K562 (cell line): ENCODE data around the gene NDUFA6. TPM values are rescaled to one million over a fixed set of nuclear protein-coding genes. Genes with fewer than 3 reads are reported as not detected.

Experiments used
- DEAF1 ChIP-seq: fragments of 450-650 bp; formaldehyde crosslinking; IDR thresholded peaks from 2 replicates; pipeline ENCODE4 v1.4.0; 2020; ENCODE audit warnings: mild to moderate bottlenecking, moderate library complexity
- FOXP4 ChIP-seq: sonication (generic); formaldehyde crosslinking; IDR thresholded peaks from 2 replicates; pipeline ENCODE4 v1.8.0; 2022; ENCODE audit warnings: mild to moderate bottlenecking, missing genetic modification reagents, borderline replicate concordance
- HCFC1 ChIP-seq: IDR thresholded peaks from 2 replicates; pipeline ENCODE4 v1.6.1; 2012; ENCODE audit warnings: low read depth, low read length, improper control_type of control experiment
- HDGF ChIP-seq: fragments of 450-650 bp; IDR thresholded peaks from 2 replicates; pipeline ENCODE4 v1.6.1; 2016
- MLX ChIP-seq, 2 experiments: fragments of 450-650 bp in 1 of 2; sonication (generic) in 1 of 2; formaldehyde crosslinking; conservative IDR thresholded peaks; 2 replicates each; pipeline versions ENCODE4 v1.4.0 to v1.8.1; 2020 to 2022; ENCODE audit warnings: mild to moderate bottlenecking in 1 of 2, missing genetic modification reagents in 1 of 2
- PHTF2 ChIP-seq: fragments of 250-450 bp; sonication (Bioruptor Pico); IDR thresholded peaks from 2 replicates; pipeline ENCODE4 v1.5.0; 2021; ENCODE audit warnings: mild to moderate bottlenecking
- POLR2H ChIP-seq: IDR thresholded peaks from 2 replicates; pipeline ENCODE4 v1.6.1; 2016; ENCODE audit warnings: missing genetic modification characterization, low read depth, mild to moderate bottlenecking, control low read depth, missing compliant biosample characterization, moderate library complexity
- RFX5 ChIP-seq: IDR thresholded peaks from 2 replicates; pipeline ENCODE4 v1.6.1; 2011; ENCODE audit warnings: low read depth, mild to moderate bottlenecking, improper control_type of control experiment, low read length
- SLC30A9 ChIP-seq: fragments of 250-450 bp; sonication (Bioruptor Pico); IDR thresholded peaks from 2 replicates; pipeline ENCODE4 v1.8.0; 2022; ENCODE audit warnings: mild to moderate bottlenecking, moderate library complexity
- SMC3 ChIP-seq: conservative IDR thresholded peaks from 2 replicates; pipeline ENCODE4 v1.6.1; 2011; ENCODE audit warnings: low read depth, low read length, improper control_type of control experiment; ENCODE audit not compliant: insufficient read depth
- STAG1 ChIP-seq: sonication (generic); formaldehyde crosslinking; IDR thresholded peaks from 2 replicates; pipeline ENCODE4 v1.5.0; 2020; ENCODE audit warnings: missing genetic modification reagents, borderline replicate concordance
- TCF15 ChIP-seq: fragments of 250-450 bp; sonication (Bioruptor Pico); IDR thresholded peaks from 2 replicates; pipeline ENCODE4 v1.8.0; 2022; ENCODE audit warnings: moderate library complexity, mild to moderate bottlenecking, inconsistent platforms
- TRIM25 ChIP-seq: fragments of 450-650 bp; IDR thresholded peaks from 2 replicates; pipeline ENCODE4 v1.7.0; 2016; ENCODE audit warnings: borderline replicate concordance
- TSC22D4 ChIP-seq: fragments of 450-650 bp; IDR thresholded peaks from 2 replicates; pipeline ENCODE4 v1.6.1; 2016; ENCODE audit warnings: missing genetic modification characterization, missing biosample characterization, control low read depth
- ZBTB12 ChIP-seq: fragments of 250-450 bp; sonication (Bioruptor Pico); IDR thresholded peaks from 2 replicates; pipeline ENCODE4 v1.4.0; 2020
- ZC3H11A ChIP-seq: IDR thresholded peaks from 2 replicates; pipeline ENCODE4 v1.6.1; 2012; ENCODE audit warnings: low read depth, low read length, improper control_type of control experiment
- ZFP1 ChIP-seq: fragments of 450-650 bp; formaldehyde crosslinking; IDR thresholded peaks from 2 replicates; pipeline ENCODE4 v1.4.0; 2020; ENCODE audit warnings: mild to moderate bottlenecking, mixed read lengths
- ZFP30 ChIP-seq: fragments of 250-450 bp; sonication (Bioruptor Pico); IDR thresholded peaks from 2 replicates; pipeline ENCODE4 v1.8.0; 2022; ENCODE audit warnings: moderate library complexity, mild to moderate bottlenecking, inconsistent platforms, borderline replicate concordance
- ZNF134 ChIP-seq: fragments of 250-450 bp; sonication (Bioruptor Pico); conservative IDR thresholded peaks from 2 replicates; pipeline ENCODE4 v1.4.0; 2020
- polyA plus RNA-seq, 8 experiments: library from polyadenylated mRNA; depleted of rRNA in 4 of 8; stranded (reverse) in 5 of 8; unstranded in 3 of 8; fragments of >200 nt; fragmentation: Nextera tagmentation in 2 of 8; fragmentation: Illumina TruSeq in 1 of 8; extraction: Ambion mirVana in 2 of 8; extraction: Trizol in 1 of 8; gene quantifications; 2 replicates each; pipeline versions ENCODE4 v1.2.1 to v1.2.3, GENCODE V29; 2011 to 2014; ENCODE audit warnings: inconsistent platforms in 1 of 8, missing spikeins in 1 of 8
- total RNA-seq, 7 experiments: library from RNA; depleted of rRNA in 6 of 7; stranded (reverse); fragments of >200 nt in 6 of 7; fragmentation: Illumina TruSeq in 2 of 7; extraction: Trizol in 2 of 7; gene quantifications; 2 replicates each; pipeline versions ENCODE4 v1.2.1 to v1.2.3, GENCODE V29; 2011 to 2021; ENCODE audit warnings: low replicate concordance in 1 of 7

The NDUFA6 gene
- total and polyA plus RNA-seq, 9 of the 15 experiments (the other 6 are each of a cell fraction or from before 2014, with no cell fraction given): 90.0 to 474 (median 128) TPM

GRCh38 chr22:42070517-42071422 lies 19.8 kb downstream of the NDUFA6 start, which contains the start of gene NAGA (continued):
- no peak for TF ChIP-seq ZFP1 (CRISPR knock-in tag)
- no peak for TF ChIP-seq SMC3
- TF ChIP-seq POLR2H (tag): peak; percentile 70
- TF ChIP-seq RFX5: no peak
- TF ChIP-seq DEAF1 (CRISPR knock-in tag): no peak
- TF ChIP-seq ZC3H11A: no peak
- TF ChIP-seq FOXP4 (CRISPR knock-in tag): no peak
- no peak for TF ChIP-seq HDGF
- no peak for TF ChIP-seq SLC30A9 (CRISPR knock-in tag)
- no peak for TF ChIP-seq ZFP30 (CRISPR knock-in tag)
- no peak for TF ChIP-seq STAG1 (CRISPR knock-in tag)
- TF ChIP-seq ZBTB12 (CRISPR knock-in tag): no peak
- no peak for TF ChIP-seq TSC22D4 (tag)
- no peak for TF ChIP-seq ZNF134 (CRISPR knock-in tag)
- TF ChIP-seq TCF15 (CRISPR knock-in tag): no peak
- TF ChIP-seq MLX (CRISPR knock-in tag; conservative IDR thresholded peaks at IDR 0.05): no peak
- TF ChIP-seq PHTF2 (CRISPR knock-in tag): no peak
- TF ChIP-seq TRIM25: no peak
- no peak for TF ChIP-seq HCFC1
